WTC11 (cell line): ENCODE data around the gene CD244. TPM values are rescaled to one million over a fixed set of nuclear protein-coding genes. Genes with fewer than 3 reads are reported as not detected.

Experiments
- ATAC-seq: fragments of 200-7000 bp; cut with Tn5 transposase; 2 replicates; pipeline ENCODE4 v1.10.0; 2021; ENCODE audit warnings: mild to moderate bottlenecking, moderate library complexity
- CTCF ChIA-PET: fragments of 300-600 bp; sonication (Branson Sonifier 250); formaldehyde crosslinking; loops from one replicate; lab custom pipeline; 2021; ENCODE audit warnings: antibody characterized with exemption; lab: Charles Lee
- POLR2A ChIA-PET: fragments of 350-600 bp; sonication (Branson Sonifier 250); formaldehyde crosslinking; loops from one replicate; lab custom pipeline; 2021; ENCODE audit warnings: antibody characterized with exemption; lab: Charles Lee
- DNase-seq: peaks from one replicate; pipeline ENCODE4 v3.0.0; 2021; ENCODE audit warnings: low spot score
- H3K27ac Mint-ChIP-seq: 2 replicates; pipeline ENCODE4 v1.8.0; 2021; ENCODE audit warnings: mixed read lengths
- H3K27me3 Mint-ChIP-seq: 2 replicates; pipeline ENCODE4 v1.8.0; 2021; ENCODE audit warnings: low read depth, mild to moderate bottlenecking, moderate library complexity, mixed read lengths
- H3K36me3 Mint-ChIP-seq: 2 replicates; pipeline ENCODE4 v1.8.0; 2021; ENCODE audit warnings: mixed read lengths
- H3K4me1 Mint-ChIP-seq: 2 replicates; pipeline ENCODE4 v1.8.0; 2022; ENCODE audit warnings: mixed read lengths
- H3K4me3 Mint-ChIP-seq: 2 replicates; pipeline ENCODE4 v1.8.0; 2021; ENCODE audit warnings: mild to moderate bottlenecking, moderate library complexity, mixed read lengths
- H3K9me3 Mint-ChIP-seq: 2 replicates; pipeline ENCODE4 v1.8.0; 2021; ENCODE audit warnings: mixed read lengths
- ARID4B ChIP-seq: sonication (generic); formaldehyde crosslinking; IDR thresholded peaks from 2 replicates; pipeline ENCODE4 v1.8.0; 2023; ENCODE audit warnings: missing genetic modification reagents, mild to moderate bottlenecking, borderline replicate concordance
- CREM ChIP-seq: sonication (generic); formaldehyde crosslinking; IDR thresholded peaks from 2 replicates; pipeline ENCODE4 v1.8.1; 2022; ENCODE audit warnings: mild to moderate bottlenecking, missing genetic modification reagents, moderate library complexity
- ETV6 ChIP-seq: sonication (generic); formaldehyde crosslinking; IDR thresholded peaks from 2 replicates; pipeline ENCODE4 v1.8.1; 2022; ENCODE audit warnings: mild to moderate bottlenecking, missing genetic modification reagents
- FOXK1 ChIP-seq: sonication (generic); formaldehyde crosslinking; IDR thresholded peaks from 2 replicates; pipeline ENCODE4 v1.8.0; 2022; ENCODE audit warnings: mild to moderate bottlenecking, moderate library complexity, missing genetic modification reagents
- GTF2I ChIP-seq: fragments of 250-450 bp; sonication (Bioruptor Pico); conservative IDR thresholded peaks from 2 replicates; pipeline ENCODE4 v1.4.0; 2021; ENCODE audit warnings: mild to moderate bottlenecking
- IRF2 ChIP-seq: sonication (generic); formaldehyde crosslinking; IDR thresholded peaks from 2 replicates; pipeline ENCODE4 v1.8.0; 2022; ENCODE audit warnings: low read depth, missing genetic modification reagents, borderline replicate concordance
- NR3C1 ChIP-seq: sonication (generic); formaldehyde crosslinking; conservative IDR thresholded peaks from 2 replicates; pipeline ENCODE4 v1.8.1; 2023; ENCODE audit warnings: low read depth, mild to moderate bottlenecking, missing genetic modification reagents
- SMAD4 ChIP-seq: sonication (generic); formaldehyde crosslinking; IDR thresholded peaks from 2 replicates; pipeline ENCODE4 v1.8.0; 2022; ENCODE audit warnings: mild to moderate bottlenecking, missing genetic modification reagents
- SOX15 ChIP-seq: fragments of 250-450 bp; sonication (Bioruptor Pico); IDR thresholded peaks from 2 replicates; pipeline ENCODE4 v1.9.0; 2021; ENCODE audit warnings: mild to moderate bottlenecking
- TP53 ChIP-seq: sonication (generic); formaldehyde crosslinking; IDR thresholded peaks from 2 replicates; pipeline ENCODE4 v1.8.1; 2023; ENCODE audit warnings: mild to moderate bottlenecking, missing genetic modification reagents
- ZBTB21 ChIP-seq: sonication (generic); formaldehyde crosslinking; IDR thresholded peaks from 2 replicates; pipeline ENCODE4 v1.8.1; 2023; ENCODE audit warnings: mild to moderate bottlenecking, missing genetic modification reagents, borderline replicate concordance
- ZNF219 ChIP-seq: sonication (generic); formaldehyde crosslinking; IDR thresholded peaks from 2 replicates; pipeline ENCODE4 v1.8.0; 2023; ENCODE audit warnings: missing genetic modification reagents, mild to moderate bottlenecking, borderline replicate concordance
- ZNF317 ChIP-seq: sonication (generic); formaldehyde crosslinking; IDR thresholded peaks from 2 replicates; pipeline ENCODE4 v1.8.1; 2023; ENCODE audit warnings: low read depth, mild to moderate bottlenecking, moderate library complexity, missing genetic modification reagents, borderline replicate concordance
- ZNF671 ChIP-seq: fragments of 250-450 bp; sonication (Bioruptor Pico); IDR thresholded peaks from 2 replicates; pipeline ENCODE4 v1.8.0; 2021; ENCODE audit warnings: mild to moderate bottlenecking
- ZSCAN18 ChIP-seq: fragments of 250-450 bp; sonication (Bioruptor Pico); IDR thresholded peaks from 2 replicates; pipeline ENCODE4 v2.1.2; 2022; ENCODE audit warnings: mild to moderate bottlenecking, moderate library complexity
- total RNA-seq: library from RNA; stranded (reverse); gene quantifications from 3 replicates; pipeline ENCODE4 v1.2.3, GENCODE V29; 2021
- TF ChIP-seq, protein P1 (sequence below): sonication (generic); formaldehyde crosslinking; IDR thresholded peaks from 2 replicates; pipeline ENCODE4 v1.8.0; 2022; ENCODE audit warnings: mild to moderate bottlenecking, missing genetic modification reagents
- TF ChIP-seq, protein P2 (sequence below): fragments of 250-450 bp; sonication (Bioruptor Pico); IDR thresholded peaks from 2 replicates; pipeline ENCODE4 v1.9.0; 2021; ENCODE audit warnings: mild to moderate bottlenecking

CD244 gene
- total RNA-seq, 1 experiment from 2014 or later: not detected

GRCh38 chr1:160907976-160908375 lies 45.3 kb upstream of the CD244 start (continued):
- TF ChIP-seq ARID4B: no peak
- no peak for TF ChIP-seq CREM
- no peak for TF ChIP-seq ETV6 (CRISPR knock-in tag)
- TF ChIP-seq TP53: no peak
- TF ChIP-seq, protein P1, sequence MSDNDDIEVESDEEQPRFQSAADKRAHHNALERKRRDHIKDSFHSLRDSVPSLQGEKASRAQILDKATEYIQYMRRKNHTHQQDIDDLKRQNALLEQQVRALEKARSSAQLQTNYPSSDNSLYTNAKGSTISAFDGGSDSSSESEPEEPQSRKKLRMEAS (CRISPR knock-in tag): no peak
- TF ChIP-seq NR3C1 (CRISPR knock-in tag): no peak
- TF ChIP-seq SMAD4 (CRISPR knock-in tag): no peak
- TF ChIP-seq, protein P2, sequence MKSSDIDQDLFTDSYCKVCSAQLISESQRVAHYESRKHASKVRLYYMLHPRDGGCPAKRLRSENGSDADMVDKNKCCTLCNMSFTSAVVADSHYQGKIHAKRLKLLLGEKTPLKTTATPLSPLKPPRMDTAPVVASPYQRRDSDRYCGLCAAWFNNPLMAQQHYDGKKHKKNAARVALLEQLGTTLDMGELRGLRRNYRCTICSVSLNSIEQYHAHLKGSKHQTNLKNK (CRISPR knock-in tag): no peak
- no peak for TF ChIP-seq ZNF317 (CRISPR knock-in tag)
- no peak for TF ChIP-seq ZBTB21 (CRISPR knock-in tag)
- no peak for TF ChIP-seq ZSCAN18

DNA sequence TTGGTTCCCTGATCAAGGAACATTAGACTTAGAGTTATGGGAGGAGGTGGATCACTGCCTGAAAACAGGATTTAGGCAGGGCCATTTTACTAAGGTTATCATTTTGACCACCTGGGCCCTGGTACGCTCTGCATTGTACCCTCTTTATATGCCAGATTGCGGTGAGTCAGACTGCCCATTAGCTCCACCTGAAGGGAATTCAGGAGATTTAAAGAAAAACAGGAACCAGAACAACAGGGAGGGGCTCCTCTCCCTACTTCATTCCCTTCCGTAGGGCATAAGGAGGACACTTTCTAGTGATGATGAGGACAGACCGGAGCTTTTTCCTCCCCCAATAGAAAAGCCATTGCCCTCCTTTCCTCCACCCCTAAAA lies 42.9 kb upstream of the CD244 start:
- no peak for DNase-seq
- Mint-ChIP-seq H3K36me3 (no peaks in the 10 kb centered on the region), H3K4me3 (no peak overlapping the region), H3K27ac (no peak overlapping the region), H3K4me1 (0 out of 2 replicates have a peak, but pooled peaks cover 5% of the 10 kb centered on the region), H3K9me3 (peaks cover 7% of the 10 kb centered on the region), H3K27me3 (peaks cover 5% of the 10 kb centered on the region)
- POLR2A ChIA-PET: interaction anchor here (0.6 kb wide), 1 partner anchor 30 kb away, joined by 3 read pairs; no protein-coding TSS in a partner anchor
- TF ChIP-seq ZNF219 (CRISPR knock-in tag) (no peak), IRF2 (CRISPR knock-in tag) (no peak), FOXK1 (CRISPR knock-in tag) (no peak), SOX15 (CRISPR knock-in tag) (no peak), GTF2I (CRISPR knock-in tag) (no peak), ZNF671 (no peak), NR3C1 (CRISPR knock-in tag) (no peak), ETV6 (CRISPR knock-in tag) (no peak), SMAD4 (CRISPR knock-in tag) (no peak)
- CTCF ChIA-PET: interaction anchor here (0.6 to 2.2 kb wide), 9 partner anchors 17 to 128 kb away, joined by 3 to 9 read pairs (median 5); partner anchors contain the start of genes ITLN1 and ITLN2
- ATAC-seq: peak; percentile 56; the same call in 1 of the 2 replicates
